Endothelial cell (in vitro differentiated cells): Measurements from ENCODE around the gene APBA2. TPM values are rescaled to one million over a fixed set of nuclear protein-coding genes. Genes with fewer than 3 reads are reported as not detected.
A peak's percentile ranks its signal among the peaks of the same experiment; 100 is the strongest.

Source experiments
- DNase-seq: peaks from one replicate; pipeline ENCODE4 v3.0.0; 2021; ENCODE audit warnings: low spot score
- H3K27ac Mint-ChIP-seq: one replicate; pipeline ENCODE4 v1.8.0; 2021; ENCODE audit warnings: mixed read lengths, inconsistent platforms; ENCODE audit not compliant: unreplicated experiment
- H3K27me3 Mint-ChIP-seq: one replicate; pipeline ENCODE4 v1.8.0; 2021; ENCODE audit warnings: mild to moderate bottlenecking, moderate library complexity, mixed read lengths, inconsistent platforms; ENCODE audit not compliant: unreplicated experiment
- H3K36me3 Mint-ChIP-seq: one replicate; pipeline ENCODE4 v1.8.0; 2021; ENCODE audit warnings: mild to moderate bottlenecking, low read depth, mixed read lengths, inconsistent platforms; ENCODE audit not compliant: unreplicated experiment
- H3K4me1 Mint-ChIP-seq: one replicate; pipeline ENCODE4 v1.8.0; 2021; ENCODE audit warnings: mild to moderate bottlenecking, mixed read lengths, inconsistent platforms; ENCODE audit not compliant: unreplicated experiment
- H3K4me3 Mint-ChIP-seq: one replicate; pipeline ENCODE4 v1.8.0; 2021; ENCODE audit warnings: mild to moderate bottlenecking, mixed read lengths, inconsistent platforms; ENCODE audit not compliant: unreplicated experiment
- H3K9me3 Mint-ChIP-seq: one replicate; pipeline ENCODE4 v1.8.0; 2021; ENCODE audit warnings: mixed read lengths, inconsistent platforms; ENCODE audit not compliant: unreplicated experiment
- total RNA-seq: library from RNA; stranded (reverse); fragmentation: NEBNext Ultra II Directional; extraction: Animal tissue kit (Norgen Biotek cat#: 25700); gene quantifications from one replicate; pipeline ENCODE4 v1.2.1, GENCODE V29; 2021; ENCODE audit not compliant: unreplicated experiment
- TF ChIP-seq, protein P1 (sequence below): fragments of 200-600 bp; sonication (generic); IDR thresholded peaks from one replicate; pipeline ENCODE4 v1.5.0; 2021; ENCODE audit warnings: antibody characterized with exemption; ENCODE audit not compliant: unreplicated experiment

Gene APBA2
- total RNA-seq, 1 donor from 2014 or later, result 33.1 TPM

DNA sequence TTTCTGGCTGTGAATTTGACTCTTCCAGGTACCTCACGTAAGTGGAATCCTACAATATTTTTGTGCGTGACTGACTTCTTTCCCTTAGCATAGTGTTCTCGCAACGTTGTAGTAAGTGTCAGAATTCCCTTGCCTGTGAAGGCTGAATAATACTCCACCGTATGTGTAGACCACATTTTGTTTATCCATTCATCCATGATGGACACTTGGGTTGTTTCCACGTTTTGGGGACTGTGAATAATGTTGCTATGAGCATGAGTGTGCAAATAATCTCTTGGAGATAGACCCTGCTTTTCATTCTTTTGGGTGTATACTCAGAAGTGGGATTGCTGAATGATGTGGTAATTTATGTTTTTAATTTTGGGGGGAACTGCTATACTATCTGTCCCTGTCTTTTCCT, 82.2 kb downstream of the APBA2 start:
- TF ChIP-seq, protein P1, sequence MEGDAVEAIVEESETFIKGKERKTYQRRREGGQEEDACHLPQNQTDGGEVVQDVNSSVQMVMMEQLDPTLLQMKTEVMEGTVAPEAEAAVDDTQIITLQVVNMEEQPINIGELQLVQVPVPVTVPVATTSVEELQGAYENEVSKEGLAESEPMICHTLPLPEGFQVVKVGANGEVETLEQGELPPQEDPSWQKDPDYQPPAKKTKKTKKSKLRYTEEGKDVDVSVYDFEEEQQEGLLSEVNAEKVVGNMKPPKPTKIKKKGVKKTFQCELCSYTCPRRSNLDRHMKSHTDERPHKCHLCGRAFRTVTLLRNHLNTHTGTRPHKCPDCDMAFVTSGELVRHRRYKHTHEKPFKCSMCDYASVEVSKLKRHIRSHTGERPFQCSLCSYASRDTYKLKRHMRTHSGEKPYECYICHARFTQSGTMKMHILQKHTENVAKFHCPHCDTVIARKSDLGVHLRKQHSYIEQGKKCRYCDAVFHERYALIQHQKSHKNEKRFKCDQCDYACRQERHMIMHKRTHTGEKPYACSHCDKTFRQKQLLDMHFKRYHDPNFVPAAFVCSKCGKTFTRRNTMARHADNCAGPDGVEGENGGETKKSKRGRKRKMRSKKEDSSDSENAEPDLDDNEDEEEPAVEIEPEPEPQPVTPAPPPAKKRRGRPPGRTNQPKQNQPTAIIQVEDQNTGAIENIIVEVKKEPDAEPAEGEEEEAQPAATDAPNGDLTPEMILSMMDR, result no peak
- H3K27ac Mint-ChIP-seq, result no peak overlapping the region
- H3K9me3 Mint-ChIP-seq, result no peaks in the 10 kb centered on the region
- peaks cover 12% of the 10 kb centered on the region for H3K4me1 Mint-ChIP-seq
- no peaks in the 10 kb centered on the region for H3K36me3 Mint-ChIP-seq
- no peaks in the 10 kb centered on the region for H3K27me3 Mint-ChIP-seq
- no peak overlapping the region for H3K4me3 Mint-ChIP-seq
- no peak for DNase-seq

DNA sequence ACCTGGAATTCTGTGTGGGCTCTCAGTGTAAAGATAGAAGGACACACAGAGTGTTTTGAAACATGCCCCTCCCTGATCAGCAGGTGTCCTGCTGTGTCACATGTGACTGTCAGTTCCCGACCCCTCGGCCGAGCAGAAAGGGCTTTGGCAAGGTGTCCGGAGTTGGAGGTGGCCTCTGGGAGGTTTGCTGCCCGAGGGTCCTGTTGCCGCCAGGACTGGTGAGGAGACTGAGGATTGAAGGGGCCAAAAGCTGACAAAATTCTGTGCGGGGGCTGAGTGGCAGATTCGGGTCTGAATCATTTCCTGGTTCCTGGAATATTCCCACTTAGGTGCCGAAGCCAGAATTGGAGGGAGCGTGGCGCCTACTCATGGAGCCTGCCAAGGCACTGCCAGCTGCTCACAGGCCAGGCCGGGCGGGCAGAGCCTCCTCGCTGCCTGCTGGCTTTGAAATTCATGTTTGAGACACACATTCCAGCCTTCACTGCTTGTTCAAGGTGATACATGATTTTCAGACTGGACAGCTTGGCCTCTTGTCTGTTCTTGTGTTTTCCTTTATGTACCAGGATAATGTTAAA, 83.8 kb downstream of the APBA2 start:
- TF ChIP-seq, protein P1, result no peak
- no peaks in the 10 kb centered on the region for H3K27me3 Mint-ChIP-seq
- H3K9me3 Mint-ChIP-seq, result no peaks in the 10 kb centered on the region
- no peaks in the 10 kb centered on the region for H3K36me3 Mint-ChIP-seq
- H3K4me1 Mint-ChIP-seq, result peaks cover 12% of the 10 kb centered on the region
- H3K4me3 Mint-ChIP-seq, result no peak overlapping the region
- H3K27ac Mint-ChIP-seq, result no peak overlapping the region
- DNase-seq, result no peak

DNA sequence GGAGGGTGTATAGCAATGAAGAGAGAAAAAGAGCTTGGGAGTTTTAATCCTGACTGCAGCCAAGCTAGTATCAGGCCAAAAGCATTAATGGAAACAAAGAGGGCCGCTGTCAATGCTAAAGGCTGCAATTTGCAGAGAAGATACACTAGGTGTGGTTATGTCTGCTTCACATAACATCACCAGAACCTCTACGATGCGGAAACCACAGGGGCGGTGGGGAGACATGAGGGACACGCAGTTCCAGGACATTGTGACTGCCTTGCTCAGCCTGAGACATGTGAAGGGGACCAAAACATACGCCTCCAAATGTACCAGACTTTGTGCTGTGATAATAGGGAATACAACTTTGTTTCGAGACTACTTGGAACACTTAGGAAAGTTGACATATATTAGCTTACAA, 88.4 kb downstream of the APBA2 start:
- TF ChIP-seq, protein P1, result no peak
- Mint-ChIP-seq H3K4me1 (peaks cover 3% of the 10 kb centered on the region), H3K36me3 (no peaks in the 10 kb centered on the region), H3K9me3 (no peaks in the 10 kb centered on the region), H3K27me3 (no peaks in the 10 kb centered on the region), H3K27ac (no peak overlapping the region), H3K4me3 (no peak overlapping the region)
- no peak for DNase-seq

DNA sequence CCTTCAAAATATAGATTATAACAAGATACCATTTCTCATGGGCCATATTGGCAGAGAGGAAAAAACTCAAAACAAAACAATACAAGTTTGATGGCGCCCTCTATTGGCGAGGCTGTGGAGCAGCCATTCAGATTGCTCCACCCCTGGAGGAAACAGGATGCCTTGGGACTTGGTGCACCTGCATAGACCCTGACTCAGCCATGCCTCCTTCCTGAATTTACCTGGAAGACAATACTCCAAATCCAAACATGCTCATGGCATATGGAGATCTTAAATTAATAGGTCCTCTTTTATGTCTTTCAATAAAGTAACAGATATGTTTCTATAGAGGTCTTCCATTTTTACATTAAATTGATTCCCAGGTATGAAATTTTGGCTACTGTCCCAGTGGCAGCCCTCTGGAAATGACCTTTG, 90.0 kb downstream of the APBA2 start:
- DNase-seq, result peak; percentile 65
- Mint-ChIP-seq H3K27me3 (no peaks in the 10 kb centered on the region), H3K9me3 (no peaks in the 10 kb centered on the region), H3K4me1 (peaks cover 3% of the 10 kb centered on the region), H3K27ac (no peak overlapping the region), H3K4me3 (no peak overlapping the region), H3K36me3 (no peaks in the 10 kb centered on the region)
- TF ChIP-seq, protein P1, result peak; percentile 87

DNA sequence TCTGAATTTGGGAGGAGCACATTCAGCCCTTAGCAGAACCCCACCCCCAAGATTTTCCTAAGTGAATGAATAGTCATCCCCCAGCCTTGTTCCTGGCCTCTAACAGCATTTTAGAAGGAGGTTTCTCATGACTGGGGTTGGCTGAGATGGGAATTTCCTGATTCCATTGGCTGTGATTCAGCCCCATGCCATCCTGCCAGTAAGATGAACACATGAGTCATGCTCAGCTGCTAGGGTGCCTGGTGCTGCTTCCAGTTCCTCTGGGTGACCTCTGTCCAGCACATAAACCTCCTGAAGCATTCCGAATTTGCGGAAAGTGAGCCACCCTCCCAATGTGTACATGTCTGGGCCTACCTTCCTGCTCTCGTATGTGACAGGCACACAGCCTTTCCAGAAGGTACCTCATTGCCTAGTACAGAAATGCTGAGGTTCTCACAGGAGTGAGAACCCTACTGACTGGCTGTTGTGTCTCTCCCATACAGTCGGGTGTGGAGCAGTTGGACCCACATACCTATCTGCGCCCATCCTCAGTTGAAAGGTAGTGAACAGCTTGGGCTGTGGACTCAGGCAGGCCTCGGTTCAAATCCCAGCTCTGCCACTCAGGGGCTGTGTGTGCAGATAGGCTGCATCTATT, 91.7 kb downstream of the APBA2 start:
- Mint-ChIP-seq H3K9me3 (no peaks in the 10 kb centered on the region), H3K4me1 (no peaks in the 10 kb centered on the region), H3K4me3 (no peak overlapping the region), H3K27me3 (peaks cover 2% of the 10 kb centered on the region), H3K36me3 (no peaks in the 10 kb centered on the region), H3K27ac (no peak overlapping the region)
- TF ChIP-seq, protein P1, result no peak
- no peak for DNase-seq
